Skeletal muscle satellite cell (primary cell): ENCODE data around the gene NRP2.

Source experiments
- H3K27me3 ChIP-seq: 2 replicates; pipeline ENCODE4 v1.7.0; 2013; ENCODE audit warnings: low read length; ENCODE audit not compliant: control insufficient read depth, insufficient read depth
- H3K36me3 ChIP-seq: 2 replicates; pipeline ENCODE4 v1.7.0; 2013; ENCODE audit warnings: mild to moderate bottlenecking, control low read depth, low read length; ENCODE audit not compliant: insufficient read depth
- H3K4me1 ChIP-seq: 2 replicates; pipeline ENCODE4 v1.7.0; 2013; ENCODE audit warnings: low read length; ENCODE audit not compliant: control insufficient read depth, insufficient read depth
- H3K4me2 ChIP-seq: 2 replicates; pipeline ENCODE4 v1.7.0; 2013; ENCODE audit warnings: mild to moderate bottlenecking, low read length
- H3K4me3 ChIP-seq: 2 replicates; pipeline ENCODE4 v1.7.0; 2013; ENCODE audit warnings: low read length
- H3K9ac ChIP-seq: 2 replicates; pipeline ENCODE4 v1.7.0; 2013; ENCODE audit warnings: mild to moderate bottlenecking, low read depth, low read length, moderate library complexity
- H3K9me3 ChIP-seq: replicated peaks from 2 replicates; pipeline ENCODE4 v1.7.0; 2013; ENCODE audit warnings: mild to moderate bottlenecking, control low read depth, low read length

Gene NRP2

GRCh38 chr2:205702576-205702975 lies 20.3 kb downstream of the NRP2 start:
- peaks cover 65% of the 10 kb centered on the region for H3K4me1 ChIP-seq
- H3K36me3 ChIP-seq: no peaks in the 10 kb centered on the region
- H3K4me3 ChIP-seq: no peak overlapping the region
- H3K27me3 ChIP-seq: no peaks in the 10 kb centered on the region
- H3K9ac ChIP-seq: no peak overlapping the region
- H3K4me2 ChIP-seq: no peak overlapping the region
- H3K9me3 ChIP-seq: no peaks in the 10 kb centered on the region

GRCh38 chr2:205703471-205704126 lies 21.3 kb downstream of the NRP2 start:
- Histone ChIP-seq H3K9me3 (no peaks in the 10 kb centered on the region), H3K4me1 (peaks cover 65% of the 10 kb centered on the region), H3K27me3 (no peaks in the 10 kb centered on the region), H3K9ac (no peak overlapping the region), H3K36me3 (no peaks in the 10 kb centered on the region), H3K4me3 (no peak overlapping the region), H3K4me2 (no peak overlapping the region)

- H3K4me2 ChIP-seq: no peak overlapping the region
- H3K9me3 ChIP-seq: no peaks in the 10 kb centered on the region
- no peak overlapping the region for H3K9ac ChIP-seq
- no peak overlapping the region for H3K4me3 ChIP-seq
- H3K36me3 ChIP-seq: no peaks in the 10 kb centered on the region
- no peaks in the 10 kb centered on the region for H3K27me3 ChIP-seq
- H3K4me1 ChIP-seq: peaks cover 62% of the 10 kb centered on the region
Measured at GRCh38 chr2:205704127-205704741, 21.9 kb downstream of the NRP2 start.

GRCh38 chr2:205705511-205706349 lies 23.4 kb downstream of the NRP2 start:
- H3K4me3 ChIP-seq: no peak overlapping the region
- no peaks in the 10 kb centered on the region for H3K9me3 ChIP-seq
- H3K4me1 ChIP-seq: peaks cover 47% of the 10 kb centered on the region
- no peak overlapping the region for H3K4me2 ChIP-seq
- no peaks in the 10 kb centered on the region for H3K36me3 ChIP-seq
- no peaks in the 10 kb centered on the region for H3K27me3 ChIP-seq
- H3K9ac ChIP-seq: peak overlapping the region; percentile 48

DNA sequence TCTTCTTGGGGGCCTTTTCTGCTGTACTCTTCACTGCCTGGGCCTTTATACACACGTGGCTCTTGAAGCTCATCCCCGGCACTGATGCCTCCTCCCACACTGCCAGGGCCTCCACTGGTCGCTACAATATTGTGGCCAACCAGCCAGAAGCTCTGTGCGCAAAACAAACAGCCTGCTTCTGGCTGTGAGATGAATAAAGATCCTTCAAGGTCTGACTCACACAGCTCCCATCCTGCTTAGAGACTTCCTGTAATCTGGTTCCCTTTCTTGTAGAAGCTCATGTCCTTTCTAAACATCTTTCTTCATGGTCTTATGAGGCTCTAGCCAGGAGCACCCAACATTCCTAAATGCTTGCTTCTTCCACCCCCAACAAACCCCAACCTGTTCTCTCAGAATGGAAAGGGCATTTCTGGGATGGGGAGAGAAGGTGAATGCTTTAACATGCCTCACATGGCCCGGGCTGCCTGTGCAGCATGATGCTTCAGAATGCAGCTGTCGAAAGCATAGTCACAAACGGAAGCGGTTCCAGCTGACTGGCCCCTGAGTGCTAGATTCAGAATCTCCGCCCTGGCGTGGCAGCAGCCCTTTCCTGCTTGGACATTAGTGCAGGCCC lies 24.6 kb downstream of the NRP2 start:
- H3K9me3 ChIP-seq: no peaks in the 10 kb centered on the region
- peak overlapping the region; percentile 48 for H3K9ac ChIP-seq
- no peaks in the 10 kb centered on the region for H3K36me3 ChIP-seq
- H3K4me3 ChIP-seq: no peak overlapping the region
- H3K4me1 ChIP-seq: peaks cover 37% of the 10 kb centered on the region
- H3K27me3 ChIP-seq: no peaks in the 10 kb centered on the region
- peak overlapping the region; percentile 51 for H3K4me2 ChIP-seq

DNA sequence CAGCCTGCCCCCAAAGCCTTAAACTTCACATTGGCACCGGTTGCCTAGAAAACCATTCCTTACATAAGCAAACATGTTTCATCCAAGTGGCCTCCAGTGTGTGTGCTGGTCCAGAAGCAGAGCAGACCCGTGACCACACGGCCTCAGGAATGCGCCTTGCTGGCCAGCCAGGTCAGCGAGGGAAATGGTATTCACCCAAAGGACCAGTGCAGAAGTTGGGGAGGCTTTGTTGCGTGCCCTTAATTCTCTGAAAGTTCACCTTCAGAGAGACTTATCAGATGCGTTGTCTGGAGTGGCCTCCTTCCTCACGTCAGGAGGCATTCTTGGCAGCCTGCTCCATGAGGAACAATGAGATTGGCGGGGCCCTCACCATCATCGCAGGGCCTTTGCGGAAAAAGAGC lies 25.9 kb downstream of the NRP2 start:
- no peak overlapping the region for H3K9ac ChIP-seq
- H3K27me3 ChIP-seq: no peaks in the 10 kb centered on the region
- H3K36me3 ChIP-seq: no peaks in the 10 kb centered on the region

DNA sequence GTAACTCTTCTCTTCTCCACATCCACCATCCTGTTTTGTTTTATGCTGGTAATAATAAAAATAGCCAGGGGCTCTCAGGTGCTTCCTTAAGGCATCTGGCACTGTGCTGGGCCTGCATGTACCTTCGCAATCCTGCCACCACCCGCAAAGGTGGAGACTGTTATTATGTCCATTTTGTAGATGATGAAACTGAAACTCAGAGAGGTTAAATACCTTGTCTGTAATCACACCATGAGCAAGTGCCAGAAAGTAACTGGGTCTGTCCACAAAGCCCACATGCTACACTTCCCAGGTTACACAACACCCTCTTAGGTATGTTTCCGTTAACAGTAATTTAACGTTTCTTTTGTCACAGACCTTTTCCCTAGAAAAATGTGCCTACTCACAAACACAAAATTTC lies 27.0 kb downstream of the NRP2 start:
- Histone ChIP-seq H3K4me1 (peaks cover 43% of the 10 kb centered on the region), H3K9me3 (no peaks in the 10 kb centered on the region)

More for the DNA sequence above, 25.9 kb downstream of the NRP2 start:
- Histone ChIP-seq H3K4me1 (peaks cover 40% of the 10 kb centered on the region), H3K4me3 (no peak overlapping the region), H3K9me3 (no peaks in the 10 kb centered on the region), H3K4me2 (no peak overlapping the region)

DNA sequence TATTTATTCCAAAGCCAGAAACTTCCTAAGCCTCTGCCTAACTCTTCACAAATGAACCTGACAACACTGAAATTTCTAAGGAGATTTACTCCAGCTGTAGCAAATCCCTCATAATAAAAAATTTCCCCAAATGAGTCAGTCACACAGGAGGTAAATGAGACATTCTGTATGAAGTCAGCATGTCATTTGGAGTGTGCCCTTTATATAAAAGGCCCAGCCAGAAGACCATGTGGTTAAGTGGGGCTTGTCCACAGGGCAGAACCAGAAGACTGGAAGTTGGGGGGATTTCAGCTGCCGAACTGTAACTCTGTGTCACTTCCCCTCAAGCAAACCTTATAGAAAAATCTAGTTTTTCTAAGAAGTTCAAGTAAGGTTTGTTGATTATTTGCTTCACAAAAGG lies 30.2 kb downstream of the NRP2 start:
- Histone ChIP-seq H3K36me3 (no peaks in the 10 kb centered on the region), H3K4me1 (peaks cover 26% of the 10 kb centered on the region), H3K9ac (peak overlapping the region; percentile 50), H3K4me3 (no peak overlapping the region), H3K4me2 (no peak overlapping the region), H3K27me3 (no peaks in the 10 kb centered on the region), H3K9me3 (no peaks in the 10 kb centered on the region)

More for the DNA sequence above, 27.0 kb downstream of the NRP2 start:
- Histone ChIP-seq H3K9ac (no peak overlapping the region), H3K36me3 (no peaks in the 10 kb centered on the region), H3K27me3 (no peaks in the 10 kb centered on the region), H3K4me3 (no peak overlapping the region), H3K4me2 (no peak overlapping the region)

GRCh38 chr2:205713086-205713485 lies 30.8 kb downstream of the NRP2 start:
- Histone ChIP-seq H3K36me3 (no peaks in the 10 kb centered on the region), H3K9me3 (no peaks in the 10 kb centered on the region), H3K27me3 (no peaks in the 10 kb centered on the region), H3K4me1 (peaks cover 20% of the 10 kb centered on the region), H3K4me2 (no peak overlapping the region), H3K4me3 (no peak overlapping the region), H3K9ac (peak overlapping the region; percentile 50)

GRCh38 chr2:205714058-205714776 lies 31.9 kb downstream of the NRP2 start:
- Histone ChIP-seq H3K9me3 (no peaks in the 10 kb centered on the region), H3K27me3 (no peaks in the 10 kb centered on the region), H3K36me3 (no peaks in the 10 kb centered on the region), H3K4me2 (no peak overlapping the region), H3K4me3 (no peak overlapping the region), H3K4me1 (peaks cover 17% of the 10 kb centered on the region), H3K9ac (no peak overlapping the region)
